ENCODE results near the gene ATOSB.

DNA sequence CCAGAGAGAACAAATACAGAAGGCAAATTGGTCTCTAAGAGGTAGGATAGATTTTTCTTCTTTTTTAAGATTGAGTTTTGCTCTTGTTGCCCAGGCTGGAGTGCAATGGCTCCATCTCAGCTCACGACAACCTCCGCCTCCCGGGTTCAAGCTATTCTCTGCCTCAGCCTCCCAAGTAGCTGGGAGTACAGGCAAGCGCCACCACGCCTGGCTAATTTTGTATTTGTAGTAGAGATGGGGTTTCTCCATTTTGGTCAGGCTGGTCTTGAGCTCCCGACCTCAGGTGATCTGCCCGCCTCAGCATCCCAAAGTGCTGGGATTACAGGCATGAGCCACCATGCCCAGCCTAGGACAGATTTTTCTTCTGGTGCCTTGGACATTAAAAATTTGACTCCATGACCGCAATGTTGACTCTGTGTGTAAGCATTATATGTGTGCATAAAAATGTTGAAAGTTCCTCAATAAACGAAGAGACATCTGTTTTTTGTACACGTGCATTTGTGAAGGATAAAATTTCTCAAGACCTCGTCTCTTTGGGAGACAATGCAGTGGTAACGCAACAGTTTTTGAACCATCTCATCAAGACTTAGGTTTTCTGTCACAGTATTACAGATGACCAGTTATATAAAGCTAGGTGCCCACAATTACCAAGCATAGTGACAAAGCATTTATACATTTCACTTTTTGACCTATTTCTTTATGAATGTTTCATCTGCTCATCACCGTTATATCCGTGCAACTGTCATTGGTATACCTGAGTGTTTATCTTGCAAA is 60.6 kb downstream of the ATOSB start:
- TF ChIP-seq POLR2AphosphoS5 (IDR thresholded peaks at IDR 0.05; ENCODE audit: low read depth, low read length): no peak
- TF ChIP-seq, protein P1, sequence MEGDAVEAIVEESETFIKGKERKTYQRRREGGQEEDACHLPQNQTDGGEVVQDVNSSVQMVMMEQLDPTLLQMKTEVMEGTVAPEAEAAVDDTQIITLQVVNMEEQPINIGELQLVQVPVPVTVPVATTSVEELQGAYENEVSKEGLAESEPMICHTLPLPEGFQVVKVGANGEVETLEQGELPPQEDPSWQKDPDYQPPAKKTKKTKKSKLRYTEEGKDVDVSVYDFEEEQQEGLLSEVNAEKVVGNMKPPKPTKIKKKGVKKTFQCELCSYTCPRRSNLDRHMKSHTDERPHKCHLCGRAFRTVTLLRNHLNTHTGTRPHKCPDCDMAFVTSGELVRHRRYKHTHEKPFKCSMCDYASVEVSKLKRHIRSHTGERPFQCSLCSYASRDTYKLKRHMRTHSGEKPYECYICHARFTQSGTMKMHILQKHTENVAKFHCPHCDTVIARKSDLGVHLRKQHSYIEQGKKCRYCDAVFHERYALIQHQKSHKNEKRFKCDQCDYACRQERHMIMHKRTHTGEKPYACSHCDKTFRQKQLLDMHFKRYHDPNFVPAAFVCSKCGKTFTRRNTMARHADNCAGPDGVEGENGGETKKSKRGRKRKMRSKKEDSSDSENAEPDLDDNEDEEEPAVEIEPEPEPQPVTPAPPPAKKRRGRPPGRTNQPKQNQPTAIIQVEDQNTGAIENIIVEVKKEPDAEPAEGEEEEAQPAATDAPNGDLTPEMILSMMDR (IDR thresholded peaks at IDR 0.05 in 2 of 3, conservative IDR thresholded peaks at IDR 0.05 in 1 of 3; ENCODE audit: borderline replicate concordance in 1 of 3, insufficient read depth in 1 of 3, low read depth in 2 of 3, low read length in 2 of 3): no peak
- no peak for TF ChIP-seq CEBPB (IDR thresholded peaks at IDR 0.05; ENCODE audit: low read depth)
- TF ChIP-seq RAD21 (IDR thresholded peaks at IDR 0.05; ENCODE audit: low read depth): no peak

All from HCT116 (cell line).